ENCODE results near the gene PASD1.

- TF ChIP-seq POLR2A (IDR thresholded peaks at IDR 0.05; ENCODE audit: low read length): no peak
- TF ChIP-seq GATA1 (IDR thresholded peaks at IDR 0.05; ENCODE audit: low read depth, low read length): no peak
Measured at GRCh38 chrX:151523351-151523750, 40.1 kb upstream of the PASD1 start.
